Endothelial cell of umbilical vein (primary cell): ENCODE measurements around the gene GGACT. TPM values are rescaled to one million over a fixed set of nuclear protein-coding genes. Genes with fewer than 3 reads are reported as not detected.

Source experiments
- BruUV-seq: library from RNA; stranded (reverse); fragments of 400-500 nt; replicated peaks from 2 replicates; lab custom pipeline; 2021; lab: Mats Ljungman, UMichigan
- CTCF ChIA-PET: fragments of 300-600, 350-600 bp; sonication (Branson Sonifier 250); formaldehyde crosslinking; loops from one replicate; lab custom pipeline; 2021; ENCODE audit warnings: antibody characterized with exemption, inconsistent platforms; lab: Charles Lee
- POLR2A ChIA-PET: fragments of 300-600, 350-600 bp; sonication (Branson Sonifier 250); formaldehyde crosslinking; loops from one replicate; lab custom pipeline; 2021; ENCODE audit warnings: antibody characterized with exemption, inconsistent platforms; lab: Charles Lee
- DNase-seq: peaks from one replicate; pipeline ENCODE4 v3.0.0-alpha.2; 2011; ENCODE audit warnings: low read depth, low spot score
- FAIRE-seq: peaks from 2 replicates; lab custom pipeline; 2011; peaks lifted over from hg19 to GRCh38; lab: Jason Lieb, UNC
- H2AFZ ChIP-seq: 2 replicates; pipeline ENCODE4 v1.6.0; 2012; ENCODE audit warnings: low read depth, low read length, control low read depth, inconsistent platforms
- H3K27ac ChIP-seq: 2 replicates; pipeline ENCODE4 v1.5.1; 2011; ENCODE audit warnings: low read depth, mild to moderate bottlenecking, control low read depth, low read length, moderate library complexity; ENCODE audit not compliant: insufficient read depth
- H3K27me3 ChIP-seq, 2 experiments: 2 replicates each; pipeline versions ENCODE4 v1.6.0 to v1.6.1; 2011; ENCODE audit warnings: low read length in 2 of 2, mixed read lengths in 1 of 2; ENCODE audit not compliant: control insufficient read depth in 2 of 2, insufficient read depth in 2 of 2
- H3K36me3 ChIP-seq, 2 experiments: 2 replicates in 1 of 2; 3 replicates in 1 of 2; pipeline ENCODE4 v1.5.1; 2011; ENCODE audit warnings: low read length in 2 of 2, mild to moderate bottlenecking in 1 of 2, moderate library complexity in 1 of 2; ENCODE audit not compliant: control insufficient read depth in 2 of 2, insufficient read depth in 2 of 2; ENCODE audit errors: extremely low read depth in 1 of 2
- H3K4me1 ChIP-seq: 3 replicates; pipeline ENCODE4 v1.5.1; 2011; ENCODE audit warnings: mild to moderate bottlenecking, low read length; ENCODE audit not compliant: control insufficient read depth, insufficient read depth; ENCODE audit errors: extremely low read depth
- H3K4me2 ChIP-seq: 2 replicates; pipeline ENCODE4 v1.6.1; 2011; ENCODE audit warnings: low read length, control low read depth, mixed read lengths; ENCODE audit not compliant: insufficient read depth
- H3K4me3 ChIP-seq, 3 experiments: fragments of 200-600 bp in 1 of 3; sonication (generic), shearing (Covaris generic) in 1 of 3; replicated peaks in 1 of 3; 2 replicates each; pipeline ENCODE4 v1.5.1; 2011 to 2016; ENCODE audit warnings: control low read depth in 3 of 3, low read length in 3 of 3, mild to moderate bottlenecking in 2 of 3, inconsistent platforms in 1 of 3, low read depth in 1 of 3, moderate library complexity in 1 of 3; ENCODE audit not compliant: insufficient read depth in 1 of 3
- H3K79me2 ChIP-seq: 2 replicates; pipeline ENCODE4 v1.6.0; 2012; ENCODE audit warnings: low read length, inconsistent platforms; ENCODE audit not compliant: control insufficient read depth, insufficient read depth
- H3K9ac ChIP-seq: replicated peaks from 2 replicates; pipeline ENCODE3; 2011; ENCODE audit warnings: low read length, control low read depth; ENCODE audit not compliant: insufficient read depth; ENCODE audit errors: extremely low read depth
- H3K9me1 ChIP-seq: replicated peaks from 3 replicates; pipeline ENCODE4 v1.6.0; 2011; ENCODE audit warnings: mild to moderate bottlenecking, low read length; ENCODE audit not compliant: control insufficient read depth, insufficient read depth; ENCODE audit errors: extremely low read depth
- H3K9me3 ChIP-seq: replicated peaks from 2 replicates; pipeline ENCODE4 v1.5.1; 2012; ENCODE audit warnings: low read length, inconsistent platforms; ENCODE audit not compliant: control insufficient read depth, insufficient read depth
- H4K20me1 ChIP-seq: replicated peaks from 2 replicates; pipeline ENCODE3; 2011; ENCODE audit warnings: mild to moderate bottlenecking, low read length; ENCODE audit not compliant: control insufficient read depth, insufficient read depth; ENCODE audit errors: extremely low read depth
- EZH2 ChIP-seq: IDR thresholded peaks from 2 replicates; pipeline ENCODE4 v1.6.1; 2012; ENCODE audit warnings: borderline replicate concordance, low read depth, mild to moderate bottlenecking, moderate library complexity, low read length, inconsistent platforms; ENCODE audit not compliant: severe bottlenecking
- FOS ChIP-seq: IDR thresholded peaks from 2 replicates; pipeline ENCODE4 v1.6.1; 2011; ENCODE audit warnings: mild to moderate bottlenecking, low read length, moderate library complexity, borderline replicate concordance; ENCODE audit not compliant: insufficient read depth
- GATA2 ChIP-seq: IDR thresholded peaks from 2 replicates; pipeline ENCODE4 v1.7.0; 2011; ENCODE audit warnings: low read depth, mild to moderate bottlenecking, moderate library complexity, mixed read lengths, low read length; ENCODE audit not compliant: insufficient read length, insufficient read depth
- JUN ChIP-seq: IDR thresholded peaks from 2 replicates; pipeline ENCODE4 v1.6.1; 2011; ENCODE audit warnings: borderline replicate concordance, low read depth; ENCODE audit not compliant: insufficient read length, insufficient read depth
- MYC ChIP-seq: IDR thresholded peaks from one replicate; pipeline ENCODE4 v1.6.1; 2011; ENCODE audit warnings: mild to moderate bottlenecking, low read depth, low read length
- POLR2A ChIP-seq: IDR thresholded peaks from 2 replicates; pipeline ENCODE4 v1.6.1; 2012; ENCODE audit warnings: low read depth, mild to moderate bottlenecking, control low read depth, low read length
- POLR2AphosphoS5 ChIP-seq: IDR thresholded peaks from 2 replicates; pipeline ENCODE4 v1.6.1; 2012; ENCODE audit warnings: low read depth, mild to moderate bottlenecking, control low read depth, low read length, moderate library complexity; ENCODE audit not compliant: insufficient read depth
- dilution Hi-C: fragments of 300-500 bp; cut with MboI; formaldehyde crosslinking; loops from one replicate; pipeline ENCODE4 v1.15.0; 2019; ENCODE audit warnings: low sequenced_read_pairs; ENCODE audit not compliant: extremely low pct_ligation_motif_present
- intact Hi-C: fragments of 100-400 bp; cut with micrococcal nuclease; formaldehyde crosslinking; loops from one replicate; pipeline ENCODE4 v1.10.0; 2022
- polyA plus RNA-seq, 4 experiments: library from polyadenylated mRNA; depleted of rRNA in 3 of 4; stranded (reverse) in 3 of 4; unstranded in 1 of 4; fragments of >200 nt; gene quantifications; 2 replicates each; pipeline versions ENCODE4 v1.2.1 to v1.2.3, GENCODE V29; 2011 to 2012; ENCODE audit warnings: missing spikeins in 1 of 4
- total RNA-seq: library from RNA; stranded (reverse); gene quantifications from 2 replicates; pipeline ENCODE4 v1.2.3, GENCODE V29; 2021
- TF ChIP-seq, protein P1 (sequence below): IDR thresholded peaks from 2 replicates; pipeline ENCODE4 v1.6.1; 2011; ENCODE audit not compliant: insufficient read depth, insufficient read length
- TF ChIP-seq, protein P2 (sequence below), 2 donors: IDR thresholded peaks; 1 replicate in 1 of 2; 2 replicates in 1 of 2; pipeline ENCODE4 v1.5.1; 2011; ENCODE audit warnings: low read length in 2 of 2, mild to moderate bottlenecking in 2 of 2, moderate library complexity in 2 of 2, control low read depth in 1 of 2, inconsistent platforms in 1 of 2, low read depth in 1 of 2; ENCODE audit not compliant: insufficient read depth in 1 of 2; ENCODE audit errors: extremely low read depth in 1 of 2

The GGACT gene
- total and polyA plus RNA-seq, 2 donors (not counting 3 experiments of a cell fraction or from before 2014, with no cell fraction given), result 2.5 to 6.5 TPM

DNA sequence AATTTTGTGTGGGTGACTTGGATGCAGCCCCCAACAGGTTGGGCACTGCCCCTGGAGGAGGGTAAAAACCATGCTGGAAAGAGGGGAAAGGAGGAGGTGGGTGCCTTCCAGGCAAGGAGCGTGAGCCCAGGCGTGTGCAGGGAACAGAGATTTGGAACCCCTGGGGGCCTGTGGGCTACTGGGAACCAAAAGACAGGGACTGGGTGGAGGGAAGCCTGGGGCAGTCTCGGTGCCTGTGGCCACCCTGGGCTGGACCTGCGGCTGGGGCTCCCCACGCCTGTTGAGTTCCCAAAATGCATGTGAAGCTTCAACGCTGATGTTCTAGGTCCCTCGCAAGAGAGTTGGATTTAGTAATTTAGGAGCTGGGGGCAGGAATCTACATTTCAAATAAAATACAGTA is 24.8 kb downstream of the GGACT start:
- TF ChIP-seq POLR2AphosphoS5, result no peak
- TF ChIP-seq, protein P1, sequence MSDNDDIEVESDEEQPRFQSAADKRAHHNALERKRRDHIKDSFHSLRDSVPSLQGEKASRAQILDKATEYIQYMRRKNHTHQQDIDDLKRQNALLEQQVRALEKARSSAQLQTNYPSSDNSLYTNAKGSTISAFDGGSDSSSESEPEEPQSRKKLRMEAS, result no peak
- no peak for TF ChIP-seq MYC
- no peak for TF ChIP-seq GATA2
- no peak for TF ChIP-seq EZH2
- no peak for TF ChIP-seq JUN
- TF ChIP-seq, protein P2, sequence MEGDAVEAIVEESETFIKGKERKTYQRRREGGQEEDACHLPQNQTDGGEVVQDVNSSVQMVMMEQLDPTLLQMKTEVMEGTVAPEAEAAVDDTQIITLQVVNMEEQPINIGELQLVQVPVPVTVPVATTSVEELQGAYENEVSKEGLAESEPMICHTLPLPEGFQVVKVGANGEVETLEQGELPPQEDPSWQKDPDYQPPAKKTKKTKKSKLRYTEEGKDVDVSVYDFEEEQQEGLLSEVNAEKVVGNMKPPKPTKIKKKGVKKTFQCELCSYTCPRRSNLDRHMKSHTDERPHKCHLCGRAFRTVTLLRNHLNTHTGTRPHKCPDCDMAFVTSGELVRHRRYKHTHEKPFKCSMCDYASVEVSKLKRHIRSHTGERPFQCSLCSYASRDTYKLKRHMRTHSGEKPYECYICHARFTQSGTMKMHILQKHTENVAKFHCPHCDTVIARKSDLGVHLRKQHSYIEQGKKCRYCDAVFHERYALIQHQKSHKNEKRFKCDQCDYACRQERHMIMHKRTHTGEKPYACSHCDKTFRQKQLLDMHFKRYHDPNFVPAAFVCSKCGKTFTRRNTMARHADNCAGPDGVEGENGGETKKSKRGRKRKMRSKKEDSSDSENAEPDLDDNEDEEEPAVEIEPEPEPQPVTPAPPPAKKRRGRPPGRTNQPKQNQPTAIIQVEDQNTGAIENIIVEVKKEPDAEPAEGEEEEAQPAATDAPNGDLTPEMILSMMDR (IDR thresholded peaks at IDR 0.05; ENCODE audit: extremely low read depth in 1 of 2, insufficient read depth in 1 of 2, low read depth in 1 of 2, low read length in 2 of 2), result no peak
- no peak for TF ChIP-seq POLR2A
- TF ChIP-seq FOS, result no peak
- no peaks in the 10 kb centered on the region for H3K27me3 ChIP-seq
- BruUV-seq, result no TSS peak
- no peaks in the 10 kb centered on the region for H4K20me1 ChIP-seq
- H3K4me3 ChIP-seq, result no peak overlapping the region
- H3K79me2 ChIP-seq, result no peaks in the 10 kb centered on the region
- FAIRE-seq, result no peak
- intact Hi-C loops, result no loop called here
- POLR2A ChIA-PET, result no interaction called here
- dilution Hi-C loops, result no loop called here
- H3K9me1 ChIP-seq, result no peaks in the 10 kb centered on the region
- no peak overlapping the region for H2AFZ ChIP-seq
- H3K9ac ChIP-seq, result no peak overlapping the region
- H3K9me3 ChIP-seq, result no peaks in the 10 kb centered on the region
- H3K27ac ChIP-seq, result no peak overlapping the region
- CTCF ChIA-PET, result interaction anchor here (1.3 kb wide), 1 partner anchor 9 kb away, joined by 5 read pairs; no protein-coding TSS in a partner anchor
- no peak overlapping the region for H3K4me2 ChIP-seq
- H3K4me1 ChIP-seq, result no peaks in the 10 kb centered on the region
- H3K36me3 ChIP-seq, result no peaks in the 10 kb centered on the region
- DNase-seq, result no peak
